ENCODE results near the gene USF2.

USF2 gene

DNA sequence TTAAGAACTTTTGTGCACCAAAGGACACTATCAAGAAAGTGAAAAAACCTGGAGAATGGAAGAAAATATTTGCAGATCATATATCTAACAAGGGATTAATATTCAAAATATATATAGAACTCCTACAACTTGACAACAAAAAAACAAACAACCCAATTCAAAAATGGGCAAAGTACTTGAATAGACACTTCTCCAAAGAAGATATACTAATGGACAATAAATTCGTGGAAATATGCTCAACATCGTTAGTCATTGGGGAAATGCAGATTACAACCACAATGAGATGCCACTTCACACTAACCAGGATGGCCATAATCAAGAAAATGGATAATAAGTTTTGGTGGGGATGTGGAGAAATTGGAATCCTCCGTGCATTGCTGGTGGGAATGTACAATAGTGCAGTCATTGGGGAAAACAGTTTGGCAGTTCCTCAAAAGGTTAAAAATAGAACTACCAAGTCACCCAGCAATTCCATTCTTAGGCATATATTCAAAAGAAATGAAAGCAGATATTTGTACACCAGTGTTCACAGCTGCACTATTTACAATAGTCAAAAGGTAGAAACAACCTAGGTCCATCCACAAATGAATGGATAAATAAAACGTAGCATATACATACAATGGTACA, 22.2 kb upstream of the USF2 start:
- DNase-seq (ENCODE audit: low read depth, low spot score): no peak

DNA sequence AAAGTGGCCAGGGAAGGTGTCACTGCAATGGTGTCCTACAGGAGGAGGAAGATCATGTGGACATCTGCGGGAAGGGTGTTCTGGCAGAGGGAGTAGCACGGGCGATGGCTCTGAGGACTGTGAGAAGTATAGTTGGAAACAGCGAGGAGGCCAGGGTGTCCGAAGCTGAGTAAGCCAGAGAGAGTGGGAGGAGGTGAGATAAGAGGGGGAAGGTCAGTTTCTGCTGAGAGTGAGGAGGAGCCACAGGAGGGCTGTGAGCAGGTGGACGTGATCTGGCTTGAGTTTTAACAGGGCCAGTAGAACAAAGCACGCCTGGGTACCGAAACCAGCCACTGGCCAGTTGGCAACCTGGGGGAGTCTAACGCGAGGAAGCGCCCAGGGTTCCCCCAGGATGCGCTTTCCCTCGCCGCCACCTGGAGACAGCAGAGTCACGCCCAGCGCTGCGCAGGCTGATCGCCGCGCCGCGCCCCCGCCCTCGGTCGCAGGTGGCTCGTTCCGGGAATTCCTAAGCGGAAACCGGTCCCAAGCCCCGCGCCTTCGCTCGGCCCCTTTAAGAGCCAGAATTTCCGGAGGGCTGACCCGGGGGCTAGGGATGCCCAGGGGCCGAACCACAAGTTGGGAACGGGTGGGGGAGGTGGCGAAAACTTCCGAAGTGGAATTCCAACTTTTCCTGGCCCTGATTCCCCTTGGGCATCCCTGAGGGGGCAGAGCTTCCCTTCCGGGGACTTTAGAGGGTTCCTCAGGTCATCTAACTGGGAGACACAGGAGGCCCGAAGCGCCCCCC, 21.0 kb upstream of the USF2 start:
- peak; percentile 33 for DNase-seq (ENCODE audit: low read depth, low spot score)

- DNase-seq (ENCODE audit: low read depth, low spot score): peak; percentile 44
Observed at GRCh38 chr19:35248310-35249145, 20.2 kb upstream of the USF2 start, which contains the start of gene LSR. LSR (plus strand) TSS chr19:35249002; CDS start chr19:35249023, 21 bp downstream.

DNA sequence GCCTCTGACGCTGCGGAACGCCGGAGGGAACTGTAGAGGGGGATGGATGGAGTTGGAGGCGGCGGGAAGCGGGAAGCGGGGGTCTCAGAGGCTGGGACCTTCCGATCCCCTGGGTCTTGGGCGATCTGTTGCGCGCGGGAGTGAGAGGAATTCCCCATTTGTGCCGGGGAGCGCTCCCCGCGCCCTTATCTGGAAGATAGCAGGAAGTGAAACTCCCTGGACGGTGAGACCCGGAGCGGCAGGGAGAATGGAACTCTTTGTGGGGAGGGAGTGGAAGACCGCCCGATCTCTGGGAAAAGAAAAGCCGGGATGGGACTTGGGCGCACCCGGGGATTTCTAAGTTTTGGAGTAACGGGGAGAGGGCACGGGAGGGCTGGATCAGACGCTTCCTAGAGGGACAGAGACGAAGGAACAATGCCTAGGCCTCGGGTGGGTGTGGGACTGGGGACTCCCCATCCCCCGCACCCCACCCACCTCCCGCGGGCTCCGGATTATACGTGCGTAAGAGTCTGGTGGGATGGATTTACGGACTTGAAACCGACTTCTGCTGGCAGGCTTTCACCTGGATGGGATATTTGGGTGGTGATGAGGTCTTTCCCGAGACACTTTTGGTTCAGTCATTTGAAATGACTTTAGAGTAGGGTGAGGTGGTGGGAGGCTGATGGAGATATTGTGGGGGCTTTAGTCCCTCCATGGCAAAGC, 19.5 kb upstream of the USF2 start:
- DNase-seq (ENCODE audit: low read depth, low spot score): no peak

DNA sequence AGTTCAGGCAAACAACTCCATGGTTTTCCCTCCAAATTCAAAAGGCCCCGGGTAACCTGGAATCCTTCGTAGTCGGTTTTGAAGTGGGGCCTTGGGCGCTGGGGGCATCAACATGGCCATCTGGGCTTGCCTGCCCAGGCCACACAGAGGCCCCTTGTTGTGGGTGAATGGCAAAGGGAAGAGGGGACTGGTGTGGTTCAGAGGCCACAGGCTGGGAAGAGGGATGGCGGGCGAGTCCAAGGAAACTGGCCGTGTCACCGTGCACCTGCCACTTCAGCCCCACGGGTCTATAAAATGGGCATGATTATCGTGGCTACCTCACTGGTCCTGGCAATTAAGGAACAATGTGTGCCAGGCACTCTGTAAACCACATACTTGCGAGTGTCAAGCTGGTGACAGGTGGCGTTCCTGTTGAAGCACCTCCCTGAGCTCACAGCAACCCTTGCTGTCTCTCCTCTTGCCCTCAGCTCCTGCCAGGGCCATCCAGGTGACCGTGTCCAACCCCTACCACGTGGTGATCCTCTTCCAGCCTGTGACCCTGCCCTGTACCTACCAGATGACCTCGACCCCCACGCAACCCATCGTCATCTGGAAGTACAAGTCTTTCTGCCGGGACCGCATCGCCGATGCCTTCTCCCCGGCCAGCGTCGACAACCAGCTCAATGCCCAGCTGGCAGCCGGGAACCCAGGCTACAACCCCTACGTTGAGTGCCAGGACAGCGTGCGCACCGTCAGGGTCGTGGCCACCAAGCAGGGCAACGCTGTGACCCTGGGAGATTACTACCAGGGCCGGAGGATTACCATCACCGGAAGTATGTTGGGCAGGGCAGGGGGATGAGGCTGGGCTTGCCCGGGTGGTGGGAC, 18.7 kb upstream of the USF2 start:
- DNase-seq (ENCODE audit: low read depth, low spot score): no peak

DNA sequence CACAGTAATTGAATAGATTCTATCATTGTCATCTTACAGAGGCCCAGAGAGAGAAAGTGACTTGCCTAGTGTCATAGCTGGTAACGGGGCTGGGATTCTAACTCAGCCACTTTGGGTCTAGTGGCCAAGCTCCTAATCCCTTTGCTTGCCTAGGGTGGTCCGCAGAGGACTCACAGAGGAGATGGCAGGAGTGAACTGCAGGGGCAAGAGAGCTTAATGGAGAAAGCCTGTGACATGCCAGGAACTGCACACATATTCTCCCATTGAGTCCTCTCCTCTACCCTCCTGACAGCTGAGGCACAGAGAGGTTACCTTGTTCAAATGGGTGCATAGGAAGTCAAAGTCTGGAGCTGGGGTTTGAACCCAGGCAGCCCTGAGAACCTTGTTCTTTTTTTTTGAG, 17.3 kb upstream of the USF2 start:
- no peak for DNase-seq (ENCODE audit: low read depth, low spot score)

- DNase-seq (ENCODE audit: low read depth, low spot score): no peak
Observed at GRCh38 chr19:35253316-35254286, 15.2 kb upstream of the USF2 start.

DNA sequence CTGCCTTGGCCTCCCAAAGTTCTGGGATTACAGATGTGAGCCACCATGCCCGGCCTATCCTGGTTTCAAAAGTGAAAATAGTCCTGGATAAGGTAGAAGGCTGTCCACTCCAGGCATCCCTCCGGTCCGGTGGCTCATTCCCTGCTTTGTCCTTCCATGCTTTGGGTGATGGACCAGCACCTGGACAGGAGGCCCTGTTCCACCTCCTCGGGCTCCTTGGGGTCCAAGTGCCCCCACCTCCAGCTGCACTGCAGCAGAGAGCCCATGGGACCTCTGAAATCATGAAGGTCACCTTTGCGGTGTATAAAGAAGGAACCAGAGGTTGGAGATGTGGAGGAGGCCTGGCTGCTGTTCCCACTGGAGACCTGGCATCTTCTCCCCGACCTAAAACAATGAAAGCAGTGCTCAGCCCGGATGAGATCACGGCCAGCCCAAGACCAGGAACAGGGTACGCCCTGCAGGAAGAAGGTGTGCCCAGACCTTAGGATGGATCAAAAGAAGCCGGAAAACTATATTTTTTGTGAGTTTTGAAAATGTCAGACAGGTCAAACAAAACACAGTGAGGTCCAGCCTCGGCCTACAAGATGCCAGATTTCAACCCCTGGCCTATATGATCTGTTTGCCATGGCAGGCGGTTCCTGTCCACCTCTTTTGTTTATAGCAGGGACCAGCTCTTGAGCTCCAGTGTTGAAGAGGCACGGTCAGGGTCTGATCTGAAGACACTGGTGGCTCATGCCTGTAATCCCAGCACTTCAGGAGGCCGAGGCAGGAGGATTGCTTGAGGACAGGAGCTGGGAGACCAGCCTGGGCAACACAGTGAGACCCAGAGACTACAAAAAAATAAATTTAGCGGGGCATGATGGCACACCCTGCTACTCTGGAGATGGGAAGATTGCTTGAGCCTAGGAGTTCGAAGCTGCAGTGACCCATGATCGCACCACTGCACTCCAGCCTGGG, 14.1 kb upstream of the USF2 start:
- DNase-seq (ENCODE audit: low read depth, low spot score): no peak

- no peak for DNase-seq (ENCODE audit: low read depth, low spot score)
Observed at GRCh38 chr19:35256566-35256965, 12.2 kb upstream of the USF2 start.

DNA sequence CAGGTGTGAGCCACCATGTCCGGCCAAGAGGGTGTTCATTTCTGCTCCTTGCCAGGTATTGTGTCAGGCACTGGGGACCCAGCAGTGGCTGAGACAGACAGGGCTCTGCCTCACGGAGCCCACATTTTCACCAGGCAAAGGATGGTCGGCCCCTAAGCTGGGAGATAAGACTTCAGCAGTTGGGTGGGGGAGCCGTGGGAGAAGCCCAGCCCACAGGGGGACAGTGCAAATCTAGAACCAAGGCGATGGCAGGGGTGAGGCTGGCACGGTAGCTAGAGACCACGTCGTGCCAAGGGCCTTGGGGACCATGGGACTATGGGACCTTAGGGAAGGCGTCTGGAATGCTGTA, 11.7 kb upstream of the USF2 start:
- no peak for DNase-seq (ENCODE audit: low read depth, low spot score)

DNA sequence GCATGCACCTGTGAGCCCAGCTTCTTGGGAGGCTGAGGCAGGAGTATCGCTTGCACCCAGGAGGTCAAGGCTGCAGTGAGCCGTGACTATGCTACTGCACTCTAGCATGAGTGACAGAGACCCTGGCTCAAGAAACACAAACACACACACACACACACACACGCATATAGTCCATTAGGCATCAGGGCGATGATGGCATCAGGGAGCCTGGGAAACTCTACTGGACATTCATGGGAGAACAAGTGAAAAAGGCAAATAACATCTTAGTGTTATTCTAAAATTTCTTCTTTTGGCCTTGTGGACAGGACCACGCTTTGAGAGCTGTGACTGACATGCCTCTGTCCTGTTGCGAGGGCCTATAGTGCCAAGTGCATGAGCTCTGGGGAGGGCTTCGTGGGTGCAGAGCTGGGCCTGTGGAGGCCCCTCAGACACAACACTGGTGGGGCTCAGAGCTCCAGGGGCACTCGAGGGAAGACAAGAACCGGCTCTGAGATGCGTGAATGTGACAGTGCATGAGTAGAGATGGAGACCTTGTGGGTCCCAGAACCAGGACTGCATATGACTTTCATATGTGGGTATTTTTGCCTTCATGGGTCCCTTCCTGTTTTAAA, 8.0 kb upstream of the USF2 start:
- no peak for DNase-seq (ENCODE audit: low read depth, low spot score)

DNA sequence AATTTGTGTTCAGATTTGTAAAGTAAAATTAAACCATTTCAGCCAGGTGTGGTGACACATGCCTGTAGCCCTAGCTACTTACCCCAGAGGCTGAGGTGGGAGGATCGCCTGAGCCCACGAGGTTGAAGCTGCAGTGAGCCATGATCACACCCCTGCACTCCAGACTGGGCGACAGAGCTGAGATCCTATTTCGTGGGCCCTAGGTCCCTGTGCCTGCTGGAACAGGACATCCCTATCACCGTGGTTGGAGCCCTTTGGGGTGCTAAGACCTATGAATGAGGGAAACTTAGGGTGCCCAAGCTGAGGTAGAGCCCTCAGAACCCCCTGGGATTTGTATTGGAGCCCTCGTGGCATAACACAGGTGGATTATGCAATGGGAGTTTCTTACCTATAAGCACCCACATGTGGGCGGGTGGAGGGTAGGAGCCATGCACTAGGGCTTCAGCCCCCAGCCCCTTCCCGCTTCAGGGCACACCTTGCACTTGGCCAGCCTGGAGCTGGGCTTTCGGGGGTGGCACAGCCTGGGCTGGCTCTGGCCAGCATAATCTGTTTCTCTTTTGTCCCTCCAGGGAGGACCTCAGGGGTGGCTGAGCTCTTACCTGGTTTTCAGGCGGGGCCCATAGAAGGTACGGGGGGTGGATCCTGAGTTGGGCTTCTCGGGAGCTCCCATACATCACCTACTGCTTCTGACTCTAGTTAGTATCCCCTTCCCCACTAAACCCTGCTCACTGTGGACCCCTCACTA, 7.2 kb upstream of the USF2 start:
- DNase-seq (ENCODE audit: low read depth, low spot score): no peak

DNA sequence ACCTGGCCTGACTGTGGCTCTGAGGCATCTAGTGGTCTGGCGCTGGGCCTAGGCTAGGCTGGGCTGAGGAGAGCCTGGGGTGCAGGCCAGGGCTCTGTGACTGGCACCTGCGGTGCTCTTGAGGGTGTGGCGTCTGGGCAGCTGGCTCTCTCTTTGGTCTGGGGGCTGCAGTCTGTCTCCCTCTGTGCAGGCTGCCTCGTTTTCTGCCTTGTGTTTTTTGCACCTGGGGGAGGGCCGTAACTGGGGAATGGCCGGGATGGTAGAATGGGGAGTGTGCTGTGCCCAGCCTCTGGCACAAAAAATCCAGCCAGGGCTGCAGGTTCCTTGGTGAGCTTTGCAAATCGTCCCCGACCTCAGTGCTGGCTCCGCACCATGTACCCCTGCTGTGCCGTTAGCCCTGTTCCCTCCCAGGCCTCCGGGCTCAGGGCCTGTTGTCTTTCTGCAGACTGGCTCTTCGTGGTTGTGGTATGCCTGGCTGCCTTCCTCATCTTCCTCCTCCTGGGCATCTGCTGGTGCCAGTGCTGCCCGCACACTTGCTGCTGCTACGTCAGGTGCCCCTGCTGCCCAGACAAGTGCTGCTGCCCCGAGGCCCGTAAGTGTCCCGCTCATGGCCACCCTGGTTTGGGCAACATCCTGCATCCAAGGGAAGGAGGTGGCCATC, 6.5 kb upstream of the USF2 start:
- no peak for DNase-seq (ENCODE audit: low read depth, low spot score)

- DNase-seq (ENCODE audit: low read depth, low spot score): no peak
Observed at GRCh38 chr19:35264268-35265125, 4.3 kb upstream of the USF2 start.

DNA sequence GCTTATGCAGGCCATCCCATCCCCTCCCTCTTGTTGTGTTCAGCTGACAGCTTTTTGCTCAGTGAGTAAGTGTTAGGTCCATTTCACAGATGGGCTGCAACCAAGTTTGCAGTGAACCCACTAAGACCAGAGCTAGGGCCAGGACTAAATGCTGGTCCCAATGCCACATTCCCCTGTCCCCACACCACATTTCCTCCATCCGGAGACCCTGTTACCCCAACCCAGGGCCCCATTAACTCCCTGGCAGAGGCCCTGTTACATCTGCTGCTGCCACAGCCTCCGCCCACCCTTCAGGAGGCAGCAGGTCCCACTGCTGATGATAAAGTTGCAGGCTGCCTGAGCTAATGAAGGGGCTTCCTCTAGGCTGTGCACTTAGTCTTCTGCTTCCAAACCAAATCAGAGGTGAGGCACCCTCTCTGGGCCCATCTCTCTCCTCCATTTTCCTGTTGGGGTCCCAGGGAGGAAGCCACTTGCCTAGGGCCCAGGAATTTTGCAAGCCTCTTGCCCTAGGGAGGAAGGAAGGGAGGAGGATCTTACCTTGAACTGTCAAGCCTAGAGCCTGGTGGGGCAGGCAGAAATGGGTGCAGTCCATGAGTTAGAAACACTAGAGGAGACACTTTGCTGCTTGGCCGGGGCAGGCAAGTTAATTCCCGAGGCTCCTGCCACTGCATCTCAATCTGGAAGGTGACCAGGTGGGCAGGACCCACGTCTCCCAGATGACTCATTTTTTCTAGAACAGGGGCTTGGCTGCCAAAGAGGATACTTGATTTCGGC, 3.4 kb upstream of the USF2 start:
- DNase-seq (ENCODE audit: low read depth, low spot score): no peak
